Osteocyte (in vitro differentiated cells): ENCODE measurements around the gene NBAS. TPM values are rescaled to one million over a fixed set of nuclear protein-coding genes. Genes with fewer than 3 reads are reported as not detected.

Experiments
- DNase-seq: peaks from one replicate; pipeline ENCODE4 v3.0.0; 2021; ENCODE audit warnings: mixed read lengths; ENCODE audit not compliant: unreplicated experiment; ENCODE audit errors: extremely low spot score
- H3K27ac Mint-ChIP-seq: one replicate; pipeline ENCODE4 v1.8.0; 2021; ENCODE audit warnings: mild to moderate bottlenecking, mixed read lengths; ENCODE audit not compliant: unreplicated experiment
- H3K27me3 Mint-ChIP-seq: one replicate; pipeline ENCODE4 v1.8.0; 2021; ENCODE audit warnings: mixed read lengths; ENCODE audit not compliant: unreplicated experiment
- H3K36me3 Mint-ChIP-seq: one replicate; pipeline ENCODE4 v1.8.0; 2021; ENCODE audit warnings: mixed read lengths; ENCODE audit not compliant: unreplicated experiment
- H3K4me1 Mint-ChIP-seq: one replicate; pipeline ENCODE4 v1.8.0; 2021; ENCODE audit warnings: mixed read lengths; ENCODE audit not compliant: unreplicated experiment
- H3K4me3 Mint-ChIP-seq: one replicate; pipeline ENCODE4 v1.8.0; 2021; ENCODE audit warnings: mild to moderate bottlenecking, moderate library complexity, mixed read lengths; ENCODE audit not compliant: unreplicated experiment
- H3K9me3 Mint-ChIP-seq: one replicate; pipeline ENCODE4 v1.8.0; 2021; ENCODE audit warnings: mixed read lengths; ENCODE audit not compliant: unreplicated experiment
- CTCF ChIP-seq: fragments of 200-600 bp; sonication (generic); IDR thresholded peaks from 2 replicates; pipeline ENCODE4 v1.5.0; 2021; ENCODE audit warnings: antibody characterized with exemption, mild to moderate bottlenecking, moderate library complexity
- total RNA-seq: library from RNA; stranded (reverse); gene quantifications from 2 replicates; pipeline ENCODE4 v1.2.1, GENCODE V29; 2021

NBAS gene
- total RNA-seq, 1 donor from 2014 or later, result 43.6 TPM

DNA sequence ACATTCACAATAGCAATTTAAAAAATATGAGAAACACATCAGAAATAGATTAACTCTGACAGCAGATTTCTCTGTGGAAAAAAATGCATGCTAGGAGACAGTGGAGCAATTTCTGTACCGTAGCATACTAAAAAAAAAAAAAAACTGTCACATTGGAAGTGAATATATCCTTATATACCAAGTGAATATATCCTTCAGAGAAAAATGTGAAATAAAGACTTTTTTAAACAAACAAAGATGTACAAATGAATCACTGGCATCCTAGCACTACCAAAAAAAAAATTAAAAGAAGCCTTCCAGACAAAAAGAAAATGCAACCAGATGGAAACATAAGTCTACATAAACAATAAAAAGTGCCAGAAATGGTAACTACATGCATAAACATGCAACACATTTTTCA, 169.4 kb downstream of the NBAS start:
- H3K4me1 Mint-ChIP-seq, result peaks cover 22% of the 10 kb centered on the region
- H3K27ac Mint-ChIP-seq, result peak overlapping the region; percentile 81
- TF ChIP-seq CTCF, result no peak
- H3K9me3 Mint-ChIP-seq, result peaks cover 1% of the 10 kb centered on the region
- H3K36me3 Mint-ChIP-seq, result peaks cover 34% of the 10 kb centered on the region
- H3K27me3 Mint-ChIP-seq, result no peaks in the 10 kb centered on the region
- DNase-seq, result no peak
- no peak overlapping the region for H3K4me3 Mint-ChIP-seq

DNA sequence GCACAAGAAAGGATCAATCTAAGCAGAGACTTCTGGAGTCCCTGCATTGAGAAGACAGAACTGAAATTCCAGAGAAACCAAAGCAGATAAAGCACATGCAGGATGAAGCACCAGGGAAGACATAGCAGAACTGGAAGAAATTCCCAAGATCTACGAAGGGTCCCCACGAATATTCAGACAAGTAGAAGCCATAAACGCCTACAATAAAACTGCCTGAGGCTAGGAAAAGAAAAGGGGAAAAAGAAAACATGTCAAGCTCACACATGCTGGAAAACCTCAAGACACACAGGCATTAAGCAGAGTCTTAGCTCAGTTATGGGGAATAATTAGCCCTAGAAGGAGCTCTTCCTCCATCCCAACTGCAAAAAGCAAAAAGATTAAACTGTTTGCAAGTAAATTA, 171.2 kb downstream of the NBAS start:
- no peak for TF ChIP-seq CTCF
- no peak for DNase-seq
- no peaks in the 10 kb centered on the region for H3K9me3 Mint-ChIP-seq

DNA sequence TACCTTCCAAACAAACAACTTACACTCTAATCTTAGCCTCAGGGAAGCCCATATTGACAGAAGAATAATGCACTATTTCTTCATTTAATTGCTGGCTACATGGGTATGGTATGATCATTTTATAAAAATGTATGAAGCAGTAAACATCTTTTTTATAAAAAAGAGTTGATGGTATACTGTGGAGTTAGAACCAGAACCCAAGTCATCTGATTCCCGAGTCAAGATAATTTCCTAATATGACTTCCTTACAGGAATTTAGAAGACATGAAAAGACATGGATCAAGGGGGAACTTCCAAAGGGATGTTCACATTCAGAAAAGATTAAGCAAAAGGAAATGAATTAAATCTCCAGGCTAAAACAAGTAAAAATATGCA, 171.8 kb downstream of the NBAS start:
- H3K9me3 Mint-ChIP-seq, result no peaks in the 10 kb centered on the region
- peaks cover 30% of the 10 kb centered on the region for H3K36me3 Mint-ChIP-seq
- H3K4me3 Mint-ChIP-seq, result no peak overlapping the region
- no peak for TF ChIP-seq CTCF
- DNase-seq, result no peak
- peaks cover 22% of the 10 kb centered on the region for H3K4me1 Mint-ChIP-seq
- no peaks in the 10 kb centered on the region for H3K27me3 Mint-ChIP-seq
- no peak overlapping the region for H3K27ac Mint-ChIP-seq

More for the DNA sequence above, 171.2 kb downstream of the NBAS start:
- H3K36me3 Mint-ChIP-seq, result peaks cover 32% of the 10 kb centered on the region
- H3K27me3 Mint-ChIP-seq, result no peaks in the 10 kb centered on the region
- H3K4me3 Mint-ChIP-seq, result no peak overlapping the region
- H3K4me1 Mint-ChIP-seq, result peaks cover 22% of the 10 kb centered on the region
- peak overlapping the region; percentile 43 for H3K27ac Mint-ChIP-seq

- H3K4me3 Mint-ChIP-seq, result no peak overlapping the region
- H3K27ac Mint-ChIP-seq, result no peak overlapping the region
Measured at GRCh38 chr2:15388406-15389325, 172.5 kb downstream of the NBAS start.

More at GRCh38 chr2:15388406-15389325, 172.5 kb downstream of the NBAS start:
- Mint-ChIP-seq H3K9me3 (no peaks in the 10 kb centered on the region), H3K36me3 (peaks cover 26% of the 10 kb centered on the region), H3K27me3 (no peaks in the 10 kb centered on the region), H3K4me1 (peaks cover 22% of the 10 kb centered on the region)
- no peak for DNase-seq
- TF ChIP-seq CTCF, result no peak
